Stimulated activated CD8-positive, alpha-beta memory T cell treated with anti-CD3 and anti-CD28 coated beads, Interleukin-7, amount 100 ng/mL, for 24 hours (primary cell): ENCODE data around the gene DAD1.
"Not testable (repeated sequence)": the region's sequence is repeated elsewhere in the genome, so short reads cannot be mapped to it uniquely, and the experiment has no call there.

Experiments used
- DNase-seq: peaks from one replicate; pipeline ENCODE4 v3.0.0-alpha.2; 2020; ENCODE audit warnings: low read depth

Gene DAD1

GRCh38 chr14:22552001-22552826 is 36.8 kb downstream of the DAD1 start:
- no peak for DNase-seq

GRCh38 chr14:22551605-22551997 is 37.4 kb downstream of the DAD1 start:
- DNase-seq, result no peak

- DNase-seq, result no peak
Measured at GRCh38 chr14:22549981-22550673, 38.9 kb downstream of the DAD1 start.

DNA sequence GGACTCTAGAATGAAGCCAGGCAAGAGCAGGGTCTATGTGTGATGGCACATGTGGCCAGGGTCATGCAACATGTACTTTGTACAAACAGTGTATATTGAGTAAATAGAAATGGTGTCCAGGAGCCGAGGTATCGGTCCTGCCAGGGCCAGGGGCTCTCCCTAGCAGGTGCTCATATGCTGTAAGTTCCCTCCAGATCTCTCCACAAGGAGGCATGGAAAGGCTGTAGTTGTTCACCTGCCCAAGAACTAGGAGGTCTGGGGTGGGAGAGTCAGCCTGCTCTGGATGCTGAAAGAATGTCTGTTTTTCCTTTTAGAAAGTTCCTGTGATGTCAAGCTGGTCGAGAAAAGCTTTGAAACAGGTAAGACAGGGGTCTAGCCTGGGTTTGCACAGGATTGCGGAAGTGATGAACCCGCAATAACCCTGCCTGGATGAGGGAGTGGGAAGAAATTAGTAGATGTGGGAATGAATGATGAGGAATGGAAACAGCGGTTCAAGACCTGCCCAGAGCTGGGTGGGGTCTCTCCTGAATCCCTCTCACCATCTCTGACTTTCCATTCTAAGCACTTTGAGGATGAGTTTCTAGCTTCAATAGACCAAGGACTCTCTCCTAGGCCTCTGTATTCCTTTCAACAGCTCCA is 39.6 kb downstream of the DAD1 start:
- DNase-seq, result no peak

- no peak for DNase-seq
Measured at GRCh38 chr14:22547948-22548750, 40.9 kb downstream of the DAD1 start.

DNA sequence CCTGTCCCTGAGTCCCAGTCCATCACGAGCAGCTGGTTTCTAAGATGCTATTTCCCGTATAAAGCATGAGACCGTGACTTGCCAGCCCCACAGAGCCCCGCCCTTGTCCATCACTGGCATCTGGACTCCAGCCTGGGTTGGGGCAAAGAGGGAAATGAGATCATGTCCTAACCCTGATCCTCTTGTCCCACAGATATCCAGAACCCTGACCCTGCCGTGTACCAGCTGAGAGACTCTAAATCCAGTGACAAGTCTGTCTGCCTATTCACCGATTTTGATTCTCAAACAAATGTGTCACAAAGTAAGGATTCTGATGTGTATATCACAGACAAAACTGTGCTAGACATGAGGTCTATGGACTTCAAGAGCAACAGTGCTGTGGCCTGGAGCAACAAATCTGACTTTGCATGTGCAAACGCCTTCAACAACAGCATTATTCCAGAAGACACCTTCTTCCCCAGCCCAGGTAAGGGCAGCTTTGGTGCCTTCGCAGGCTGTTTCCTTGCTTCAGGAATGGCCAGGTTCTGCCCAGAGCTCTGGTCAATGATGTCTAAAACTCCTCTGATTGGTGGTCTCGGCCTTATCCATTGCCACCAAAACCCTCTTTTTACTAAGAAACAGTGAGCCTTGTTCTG is 41.6 kb downstream of the DAD1 start:
- no peak for DNase-seq

- no peak for DNase-seq
Measured at GRCh38 chr14:22546722-22547071, 42.3 kb downstream of the DAD1 start.

GRCh38 chr14:22545842-22546721 is 42.9 kb downstream of the DAD1 start:
- DNase-seq, result no peak

DNA sequence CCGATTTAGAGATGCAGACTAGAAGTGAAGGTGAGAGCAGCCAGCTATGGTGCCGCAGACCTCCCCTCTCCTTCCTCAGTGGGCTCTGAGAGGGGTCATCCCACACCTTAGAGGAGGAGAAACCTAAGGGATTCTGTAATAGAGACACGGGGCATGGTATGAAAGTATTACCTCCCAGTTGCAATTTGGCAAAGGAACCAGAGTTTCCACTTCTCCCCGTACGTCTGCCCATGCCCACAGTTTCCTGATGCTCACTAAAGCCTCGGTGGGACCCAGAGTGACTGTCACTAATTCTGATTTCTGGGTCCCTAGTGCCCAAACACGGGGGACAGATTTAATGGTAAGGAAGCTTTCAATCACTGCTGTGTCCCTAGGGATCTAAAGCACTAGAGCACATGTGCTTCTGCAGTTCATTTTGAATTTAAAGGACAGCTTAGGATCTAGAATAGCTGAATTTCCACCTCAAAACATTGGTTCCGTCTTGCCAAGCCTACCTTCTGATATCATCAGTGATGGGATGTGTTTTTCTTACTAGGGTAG is 44.1 kb downstream of the DAD1 start:
- DNase-seq, result no peak

- DNase-seq, result no peak
Measured at GRCh38 chr14:22544406-22544805, 44.6 kb downstream of the DAD1 start.

- DNase-seq, result not testable (repeated sequence)
Measured at GRCh38 chr14:22543570-22544357, 45.3 kb downstream of the DAD1 start.

- no peak for DNase-seq
Measured at GRCh38 chr14:22542360-22542759, 46.7 kb downstream of the DAD1 start.

GRCh38 chr14:22541721-22542120 is 47.3 kb downstream of the DAD1 start:
- no peak for DNase-seq

DNA sequence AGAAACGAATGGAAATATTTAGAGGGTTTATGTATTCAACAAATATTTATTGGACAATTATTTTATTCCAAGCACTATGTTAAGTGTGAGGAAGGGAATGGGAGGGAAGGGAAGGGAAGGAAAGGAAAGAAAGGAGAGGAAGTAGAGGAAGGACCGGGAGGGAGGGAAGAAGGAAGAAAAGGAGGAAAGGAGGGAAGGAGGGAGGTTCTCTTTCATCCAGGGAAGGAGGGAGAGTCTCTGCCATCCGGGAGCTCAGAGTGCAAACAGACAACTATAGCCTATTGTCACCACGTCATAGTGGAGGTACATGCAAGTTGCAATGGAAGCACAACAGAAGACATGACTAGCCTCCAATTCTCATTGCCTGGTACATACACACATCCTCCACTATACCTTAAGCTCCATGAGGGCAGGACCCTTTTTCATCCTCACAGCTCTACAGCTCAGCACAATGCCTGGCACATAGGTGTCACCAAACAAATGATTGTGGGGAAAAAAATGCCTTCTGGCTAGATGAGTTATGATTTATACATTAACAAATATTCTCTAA is 48.1 kb downstream of the DAD1 start:
- no peak for DNase-seq

- no peak for DNase-seq
Measured at GRCh38 chr14:22540293-22540692, 48.7 kb downstream of the DAD1 start.

DNA sequence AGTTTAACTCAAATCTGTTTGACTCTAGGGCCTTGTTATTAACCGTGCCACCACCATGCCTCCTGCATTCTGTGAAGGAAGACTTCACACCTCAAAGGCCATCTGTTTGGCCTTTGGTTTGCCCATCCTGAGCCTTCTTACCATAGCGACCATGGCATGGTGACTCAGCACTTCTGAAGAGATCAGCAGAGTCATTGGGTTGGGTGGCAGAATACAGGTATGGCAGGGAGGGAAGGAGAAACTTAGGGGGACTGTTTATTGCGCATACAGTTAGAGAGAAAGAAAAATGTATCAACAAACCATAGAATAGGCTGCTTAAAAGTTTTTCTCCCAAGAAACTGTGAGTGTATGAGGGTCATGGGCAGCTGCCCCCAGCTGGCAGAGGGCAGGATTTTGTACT is 49.2 kb downstream of the DAD1 start:
- DNase-seq, result no peak

DNA sequence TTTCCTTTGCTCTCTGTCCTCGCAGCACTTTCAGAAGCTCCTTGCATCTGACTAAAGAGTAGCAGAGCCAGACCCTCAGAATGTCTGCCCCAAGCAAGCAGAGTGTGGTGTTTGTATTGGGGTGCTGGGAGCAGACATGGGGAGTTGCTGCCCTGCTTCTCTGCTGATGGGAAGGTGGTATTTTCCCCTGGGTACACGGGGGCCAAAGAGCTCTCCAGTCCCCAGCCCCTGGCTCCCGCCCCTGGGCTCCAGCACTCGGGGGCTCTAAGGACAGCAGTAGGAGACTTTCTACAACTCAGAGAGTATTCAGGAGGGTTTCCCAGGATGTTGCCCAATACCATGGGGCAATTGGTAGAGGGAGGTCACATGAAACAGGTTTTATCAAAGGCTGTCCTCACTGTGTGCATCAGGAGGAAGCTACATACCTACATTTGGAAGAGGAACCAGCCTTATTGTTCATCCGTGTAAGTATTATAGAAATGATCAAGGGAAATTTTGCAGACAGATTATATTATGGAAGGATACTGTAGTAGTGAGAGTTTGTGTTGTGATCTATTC is 50.3 kb downstream of the DAD1 start:
- DNase-seq, result no peak

DNA sequence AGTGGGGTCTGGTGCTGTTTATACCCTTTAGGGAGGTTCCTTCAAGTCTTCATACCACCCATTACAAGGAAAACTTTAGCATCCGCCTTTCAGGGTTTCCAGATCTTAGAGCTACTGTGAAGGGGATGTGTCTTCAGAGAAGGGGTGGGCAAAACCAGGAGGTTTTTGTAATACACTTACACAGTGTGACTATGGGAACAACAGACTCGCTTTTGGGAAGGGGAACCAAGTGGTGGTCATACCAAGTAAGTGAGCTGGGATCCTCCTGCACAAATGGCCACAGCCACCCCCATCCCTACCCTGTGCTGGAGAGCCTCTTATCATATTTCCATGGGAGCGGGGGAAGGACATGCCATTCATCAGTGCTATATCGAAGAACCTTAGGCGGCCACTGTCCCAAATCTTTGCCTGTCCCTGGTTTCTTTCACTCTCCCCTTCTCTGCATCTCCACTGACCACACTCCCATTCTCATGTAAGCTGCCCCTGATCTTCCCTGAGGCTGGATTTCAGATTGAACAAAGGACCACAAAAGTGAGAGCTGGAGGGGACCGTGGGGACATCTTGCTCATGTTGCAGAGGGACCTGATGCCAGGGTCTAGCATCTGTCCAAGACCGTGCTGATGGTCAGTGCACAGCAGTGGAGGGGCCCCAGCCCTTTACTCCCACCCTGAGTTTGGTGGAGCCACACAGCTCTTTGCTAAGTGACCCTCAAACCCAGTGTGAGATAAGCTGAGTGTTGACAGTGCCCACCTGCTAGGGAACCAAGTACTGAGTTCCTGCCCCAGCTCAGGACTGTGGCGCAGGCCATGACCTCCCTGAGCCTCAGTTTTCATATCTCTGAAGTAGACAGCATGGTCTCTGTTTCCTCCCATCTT is 51.4 kb downstream of the DAD1 start:
- no peak for DNase-seq
